ENCODE data around the gene DDAH1.
A peak's percentile ranks its signal among the peaks of the same experiment; 100 is the strongest.

The DDAH1 gene

DNA sequence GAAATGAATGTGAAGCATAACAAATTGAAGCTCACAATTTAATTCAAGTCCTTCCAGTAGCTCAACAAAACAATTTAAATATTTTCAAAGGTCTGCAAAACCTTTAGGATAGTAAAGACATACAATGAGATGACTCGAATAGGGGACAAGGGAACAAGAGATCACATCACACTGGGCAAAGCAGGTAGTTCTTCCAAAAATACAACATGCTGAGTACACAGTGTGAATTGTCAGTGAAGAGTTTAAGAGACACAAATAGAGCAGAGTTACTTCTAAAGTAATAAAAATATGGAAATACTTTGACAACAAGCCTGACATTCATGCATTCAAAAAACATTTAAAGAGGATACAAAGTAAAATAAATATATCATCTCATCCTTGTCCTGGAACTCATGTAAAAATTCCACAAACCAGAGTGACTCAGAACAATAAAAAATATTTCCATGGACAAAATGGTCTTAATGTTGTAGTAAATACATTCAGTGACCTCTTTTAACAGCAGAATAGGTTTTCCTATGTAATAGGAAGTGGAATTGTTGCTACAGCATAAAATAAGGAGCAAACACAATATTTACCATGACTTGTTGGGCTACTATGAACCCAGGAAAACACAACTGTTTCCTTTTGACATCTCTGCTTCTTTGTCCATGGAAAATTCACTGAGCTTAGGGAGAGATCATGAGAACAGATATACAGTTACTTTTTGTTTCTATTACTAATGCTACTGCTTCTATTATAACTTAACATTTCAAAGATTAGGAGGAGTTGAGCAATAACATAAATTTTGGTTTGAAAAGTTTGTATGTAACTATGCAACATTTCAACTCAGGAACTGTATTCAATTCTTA is 104.9 kb downstream of the DDAH1 start:
- intact Hi-C loops (cut with DNase I; ENCODE audit: low total_unique reads), result no loop called here

DNA sequence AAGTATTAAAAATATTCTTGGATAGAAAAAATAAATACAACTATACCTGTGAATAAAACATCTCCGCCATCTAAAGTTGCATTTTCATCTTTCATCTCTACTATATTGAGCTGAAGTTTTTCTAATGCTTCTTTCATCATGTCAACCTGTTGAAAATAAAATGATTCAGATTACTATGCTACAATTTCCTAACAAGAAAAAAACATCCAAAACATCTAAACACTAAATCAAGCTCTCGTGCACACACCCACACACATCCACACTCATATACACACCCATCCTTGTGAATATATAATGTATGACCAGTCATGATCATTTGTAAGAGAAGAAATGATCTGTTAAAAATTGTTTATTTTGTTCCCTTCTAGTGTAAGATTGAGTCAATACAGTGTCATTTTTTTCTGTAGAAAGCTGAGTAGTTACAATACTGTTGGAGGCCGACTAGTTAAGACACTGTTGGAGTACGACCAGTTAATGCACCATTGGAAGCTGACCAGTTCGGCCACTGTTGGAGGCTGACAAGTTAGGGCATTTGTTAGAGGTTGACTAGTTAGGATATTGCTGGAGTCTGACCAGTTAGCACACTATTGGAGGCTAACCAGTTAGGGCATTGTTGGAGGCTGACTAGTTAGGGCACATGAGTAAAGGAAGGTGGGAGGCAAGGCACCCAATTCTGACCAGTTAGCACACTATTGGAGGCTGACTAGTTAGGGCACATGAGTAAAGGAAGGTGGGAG is 106.1 kb downstream of the DDAH1 start:
- Histone ChIP-seq H3K36me3 (no peaks in the 10 kb centered on the region), H3K4me3 (no peak overlapping the region), H3K27ac (peak overlapping the region; percentile 48 to 56), H3K27me3 (no peaks in the 10 kb centered on the region), H3K9me3 (no peaks in the 10 kb centered on the region), H3K4me1 (peaks cover 0 to 50% (median 15%) of the 10 kb centered on the region in 4 donors)
- intact Hi-C loops (cut with DNase I; ENCODE audit: low total_unique reads), result no loop called here
- DNase-seq, result no peak
- TF ChIP-seq, protein P1, sequence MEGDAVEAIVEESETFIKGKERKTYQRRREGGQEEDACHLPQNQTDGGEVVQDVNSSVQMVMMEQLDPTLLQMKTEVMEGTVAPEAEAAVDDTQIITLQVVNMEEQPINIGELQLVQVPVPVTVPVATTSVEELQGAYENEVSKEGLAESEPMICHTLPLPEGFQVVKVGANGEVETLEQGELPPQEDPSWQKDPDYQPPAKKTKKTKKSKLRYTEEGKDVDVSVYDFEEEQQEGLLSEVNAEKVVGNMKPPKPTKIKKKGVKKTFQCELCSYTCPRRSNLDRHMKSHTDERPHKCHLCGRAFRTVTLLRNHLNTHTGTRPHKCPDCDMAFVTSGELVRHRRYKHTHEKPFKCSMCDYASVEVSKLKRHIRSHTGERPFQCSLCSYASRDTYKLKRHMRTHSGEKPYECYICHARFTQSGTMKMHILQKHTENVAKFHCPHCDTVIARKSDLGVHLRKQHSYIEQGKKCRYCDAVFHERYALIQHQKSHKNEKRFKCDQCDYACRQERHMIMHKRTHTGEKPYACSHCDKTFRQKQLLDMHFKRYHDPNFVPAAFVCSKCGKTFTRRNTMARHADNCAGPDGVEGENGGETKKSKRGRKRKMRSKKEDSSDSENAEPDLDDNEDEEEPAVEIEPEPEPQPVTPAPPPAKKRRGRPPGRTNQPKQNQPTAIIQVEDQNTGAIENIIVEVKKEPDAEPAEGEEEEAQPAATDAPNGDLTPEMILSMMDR (IDR thresholded peaks at IDR 0.05), result no peak

More for the DNA sequence above, 104.9 kb downstream of the DDAH1 start:
- no peak for DNase-seq
- peaks cover 0 to 60% (median 13%) of the 10 kb centered on the region in 4 donors for H3K4me1 ChIP-seq
- H3K9me3 ChIP-seq, result no peaks in the 10 kb centered on the region
- H3K4me3 ChIP-seq, result no peak overlapping the region
- peak overlapping the region; percentile 48 to 56 for H3K27ac ChIP-seq
- TF ChIP-seq, protein P1 (IDR thresholded peaks at IDR 0.05), result no peak
- no peaks in the 10 kb centered on the region for H3K27me3 ChIP-seq
- no peaks in the 10 kb centered on the region for H3K36me3 ChIP-seq

DNA sequence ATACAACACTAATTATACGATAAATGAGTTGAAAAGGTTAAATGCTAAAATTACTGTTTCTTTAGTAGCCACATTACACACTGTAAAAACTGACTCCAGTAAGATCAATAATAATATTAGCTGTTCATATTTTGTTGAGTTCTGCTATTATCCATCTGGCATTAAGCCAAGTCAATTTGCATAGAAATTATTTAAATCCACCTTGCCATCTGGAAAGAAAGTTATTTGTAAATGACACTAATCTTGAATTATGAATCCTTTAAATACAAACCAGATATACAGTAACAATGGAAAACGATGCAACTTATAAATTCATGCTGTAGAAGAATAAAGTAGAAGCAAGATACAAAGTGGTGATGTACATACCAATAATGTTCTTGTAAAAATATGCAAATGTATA is 107.1 kb downstream of the DDAH1 start:
- intact Hi-C loops (cut with DNase I; ENCODE audit: low total_unique reads), result no loop called here
- no peak for DNase-seq
- TF ChIP-seq, protein P1 (IDR thresholded peaks at IDR 0.05), result no peak
- Histone ChIP-seq H3K9me3 (no peaks in the 10 kb centered on the region), H3K4me1 (peaks cover 0 to 50% (median 14%) of the 10 kb centered on the region in 4 donors), H3K36me3 (no peaks in the 10 kb centered on the region), H3K4me3 (no peak overlapping the region), H3K27me3 (no peaks in the 10 kb centered on the region), H3K27ac (no peak overlapping the region)

DNA sequence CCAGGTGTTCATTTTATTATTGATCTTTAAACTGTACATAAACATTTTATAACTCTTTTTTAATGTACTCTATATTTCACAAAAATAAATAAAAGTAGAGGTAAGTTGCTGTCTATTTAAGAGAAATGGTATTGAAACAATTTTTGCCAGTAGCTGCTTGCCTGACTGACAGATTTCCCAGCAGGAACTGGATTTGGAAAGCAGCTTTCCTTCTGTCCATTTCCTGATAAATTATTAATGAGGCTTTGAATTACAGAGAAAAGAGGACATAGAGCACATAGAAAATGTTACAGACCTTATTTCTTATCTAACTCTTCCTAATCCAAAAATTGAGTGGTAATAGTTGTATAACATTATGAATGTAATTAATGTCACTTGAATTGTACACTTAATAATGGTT is 108.8 kb downstream of the DDAH1 start:
- H3K36me3 ChIP-seq, result no peaks in the 10 kb centered on the region
- TF ChIP-seq, protein P1 (IDR thresholded peaks at IDR 0.05), result no peak
- H3K27me3 ChIP-seq, result no peaks in the 10 kb centered on the region
- no peaks in the 10 kb centered on the region for H3K9me3 ChIP-seq
- intact Hi-C loops (cut with DNase I; ENCODE audit: low total_unique reads), result no loop called here
- no peak overlapping the region for H3K27ac ChIP-seq
- no peak for DNase-seq
- peaks cover 0 to 41% (median 10%) of the 10 kb centered on the region in 4 donors for H3K4me1 ChIP-seq
- H3K4me3 ChIP-seq, result no peak overlapping the region

DNA sequence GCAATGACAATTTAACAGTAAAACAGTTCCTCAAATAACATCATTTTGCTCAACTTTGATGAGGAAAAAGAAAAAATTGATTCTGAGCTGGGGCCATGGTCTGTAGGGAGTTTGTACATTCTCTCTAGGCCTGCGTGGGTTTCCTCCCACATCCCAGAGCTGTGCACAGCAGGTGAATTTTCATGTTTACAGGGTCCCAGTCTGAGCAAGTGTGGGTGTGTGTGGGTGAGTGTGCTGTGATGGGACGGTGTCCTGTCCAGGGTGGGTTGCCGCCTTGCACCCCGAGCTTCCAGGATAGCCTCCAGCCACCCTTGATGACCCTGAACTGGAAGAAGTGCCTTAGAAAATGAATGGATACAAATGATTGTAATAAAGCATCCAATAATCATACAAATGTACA is 112.9 kb downstream of the DDAH1 start:
- intact Hi-C loops (cut with DNase I; ENCODE audit: low total_unique reads), result no loop called here
- TF ChIP-seq, protein P1 (IDR thresholded peaks at IDR 0.05), result no peak
- Histone ChIP-seq H3K27me3 (no peaks in the 10 kb centered on the region), H3K27ac (no peak overlapping the region), H3K4me1 (peaks cover 0 to 19% (median 2%) of the 10 kb centered on the region in 4 donors), H3K4me3 (no peak overlapping the region), H3K36me3 (peaks cover 3 to 14% (median 6%) of the 10 kb centered on the region in 3 donors), H3K9me3 (no peaks in the 10 kb centered on the region)
- no peak for DNase-seq

Data from tibial artery (tissue), 4 donors.